ENCODE results near the gene SYNE1. TPM values are rescaled to one million over a fixed set of nuclear protein-coding genes. Genes with fewer than 3 reads are reported as not detected.

Gene SYNE1
- total RNA-seq, 1 donor from 2014 or later = 12.7 TPM

- Mint-ChIP-seq H3K36me3 (ENCODE audit: low read depth, unreplicated experiment) (no peaks in the 10 kb centered on the region), H3K4me3 (ENCODE audit: unreplicated experiment) (no peak overlapping the region), H3K4me1 (ENCODE audit: unreplicated experiment) (no peaks in the 10 kb centered on the region), H3K27ac (ENCODE audit: unreplicated experiment) (no peak overlapping the region), H3K27me3 (ENCODE audit: unreplicated experiment) (peaks cover 1% of the 10 kb centered on the region), H3K9me3 (ENCODE audit: unreplicated experiment) (no peaks in the 10 kb centered on the region)
- no peak for TF ChIP-seq CTCF (IDR thresholded peaks at IDR 0.05; ENCODE audit: unreplicated experiment)
- no peak for DNase-seq (ENCODE audit: low spot score)
Observed at GRCh38 chr6:152290693-152291092, 346.5 kb downstream of the SYNE1 start.

GRCh38 chr6:152277826-152278329 lies 359.3 kb downstream of the SYNE1 start:
- H3K4me3 Mint-ChIP-seq (ENCODE audit: unreplicated experiment) = no peak overlapping the region
- no peaks in the 10 kb centered on the region for H3K36me3 Mint-ChIP-seq (ENCODE audit: low read depth, unreplicated experiment)
- H3K9me3 Mint-ChIP-seq (ENCODE audit: unreplicated experiment) = no peaks in the 10 kb centered on the region
- no peak for DNase-seq (ENCODE audit: low spot score)
- H3K4me1 Mint-ChIP-seq (ENCODE audit: unreplicated experiment) = no peaks in the 10 kb centered on the region
- no peaks in the 10 kb centered on the region for H3K27me3 Mint-ChIP-seq (ENCODE audit: unreplicated experiment)
- H3K27ac Mint-ChIP-seq (ENCODE audit: unreplicated experiment) = no peak overlapping the region
- TF ChIP-seq CTCF (IDR thresholded peaks at IDR 0.05; ENCODE audit: unreplicated experiment) = no peak

GRCh38 chr6:152273638-152274037 lies 363.5 kb downstream of the SYNE1 start:
- H3K9me3 Mint-ChIP-seq (ENCODE audit: unreplicated experiment) = no peaks in the 10 kb centered on the region
- no peak overlapping the region for H3K27ac Mint-ChIP-seq (ENCODE audit: unreplicated experiment)
- H3K4me3 Mint-ChIP-seq (ENCODE audit: unreplicated experiment) = no peak overlapping the region
- DNase-seq (ENCODE audit: low spot score) = no peak
- H3K4me1 Mint-ChIP-seq (ENCODE audit: unreplicated experiment) = no peaks in the 10 kb centered on the region
- no peaks in the 10 kb centered on the region for H3K36me3 Mint-ChIP-seq (ENCODE audit: low read depth, unreplicated experiment)
- no peaks in the 10 kb centered on the region for H3K27me3 Mint-ChIP-seq (ENCODE audit: unreplicated experiment)
- no peak for TF ChIP-seq CTCF (IDR thresholded peaks at IDR 0.05; ENCODE audit: unreplicated experiment)

- Mint-ChIP-seq H3K9me3 (ENCODE audit: unreplicated experiment) (no peaks in the 10 kb centered on the region), H3K4me3 (ENCODE audit: unreplicated experiment) (no peak overlapping the region), H3K27me3 (ENCODE audit: unreplicated experiment) (no peaks in the 10 kb centered on the region), H3K36me3 (ENCODE audit: low read depth, unreplicated experiment) (no peaks in the 10 kb centered on the region), H3K27ac (ENCODE audit: unreplicated experiment) (no peak overlapping the region), H3K4me1 (ENCODE audit: unreplicated experiment) (no peaks in the 10 kb centered on the region)
- TF ChIP-seq CTCF (IDR thresholded peaks at IDR 0.05; ENCODE audit: unreplicated experiment) = no peak
- no peak for DNase-seq (ENCODE audit: low spot score)
Observed at GRCh38 chr6:152273002-152273401, 364.2 kb downstream of the SYNE1 start.

- Mint-ChIP-seq H3K9me3 (ENCODE audit: unreplicated experiment) (no peaks in the 10 kb centered on the region), H3K27me3 (ENCODE audit: unreplicated experiment) (no peaks in the 10 kb centered on the region), H3K36me3 (ENCODE audit: low read depth, unreplicated experiment) (no peaks in the 10 kb centered on the region), H3K4me1 (ENCODE audit: unreplicated experiment) (no peaks in the 10 kb centered on the region), H3K27ac (ENCODE audit: unreplicated experiment) (no peak overlapping the region), H3K4me3 (ENCODE audit: unreplicated experiment) (no peak overlapping the region)
- DNase-seq (ENCODE audit: low spot score) = no peak
- no peak for TF ChIP-seq CTCF (IDR thresholded peaks at IDR 0.05; ENCODE audit: unreplicated experiment)
Observed at GRCh38 chr6:152272486-152272885, 364.7 kb downstream of the SYNE1 start.

Measured in endothelial cell (in vitro differentiated cells).